Daoy (cell line): ENCODE measurements around the gene PIEZO2. TPM values are rescaled to one million over a fixed set of nuclear protein-coding genes. Genes with fewer than 3 reads are reported as not detected.
"Not testable (repeated sequence)": the region's sequence is repeated elsewhere in the genome, so short reads cannot be mapped to it uniquely, and the experiment has no call there.

Experiments
- DNase-seq: peaks from one replicate; pipeline ENCODE4 v3.0.0-alpha.2; 2015; ENCODE audit warnings: low read depth
- total RNA-seq: library from RNA; depleted of rRNA; stranded (reverse); fragments of >200 nt; shearing (Covaris generic); gene quantifications from 2 replicates; pipeline ENCODE4 v1.2.3, GENCODE V29; 2014

Gene PIEZO2
- total RNA-seq, 1 experiment from 2014 or later = 2.2 TPM

DNA sequence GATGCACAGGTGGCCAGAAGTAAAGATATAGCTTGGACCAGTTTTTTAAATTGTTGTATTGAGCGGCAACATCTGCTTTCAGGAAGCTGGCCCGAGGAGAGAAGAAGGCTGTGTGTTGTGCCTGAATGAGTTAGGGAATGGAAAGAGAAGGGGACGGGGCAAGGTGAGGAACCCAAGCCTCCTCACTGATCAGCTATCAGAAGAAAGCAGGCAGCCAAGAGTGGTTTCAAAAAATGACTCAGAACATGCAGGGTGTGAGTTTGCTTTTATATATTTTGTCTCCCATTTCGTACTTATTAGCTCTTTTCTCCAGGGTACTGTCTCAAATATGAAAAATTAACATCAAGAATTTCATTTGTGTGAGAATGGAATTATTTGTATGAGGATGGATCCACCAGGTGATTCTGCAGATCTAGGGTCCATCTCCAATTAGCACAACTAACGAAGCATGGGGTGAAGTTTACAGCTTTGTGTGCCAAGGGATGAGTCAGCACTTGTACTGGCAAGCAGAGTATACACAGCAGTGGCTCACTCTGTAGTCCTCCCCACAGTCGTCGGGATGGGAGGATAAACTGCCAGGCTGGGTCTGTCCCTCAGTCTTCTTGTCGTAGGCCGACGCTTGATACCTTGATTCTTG, 175.7 kb downstream of the PIEZO2 start:
- DNase-seq = peak; percentile 67

GRCh38 chr18:10971717-10972116, 177.7 kb downstream of the PIEZO2 start:
- no peak for DNase-seq

- no peak for DNase-seq
Measured at GRCh38 chr18:10965119-10965518, 184.2 kb downstream of the PIEZO2 start.

- no peak for DNase-seq
Measured at GRCh38 chr18:10953672-10954071, 195.7 kb downstream of the PIEZO2 start.

DNA sequence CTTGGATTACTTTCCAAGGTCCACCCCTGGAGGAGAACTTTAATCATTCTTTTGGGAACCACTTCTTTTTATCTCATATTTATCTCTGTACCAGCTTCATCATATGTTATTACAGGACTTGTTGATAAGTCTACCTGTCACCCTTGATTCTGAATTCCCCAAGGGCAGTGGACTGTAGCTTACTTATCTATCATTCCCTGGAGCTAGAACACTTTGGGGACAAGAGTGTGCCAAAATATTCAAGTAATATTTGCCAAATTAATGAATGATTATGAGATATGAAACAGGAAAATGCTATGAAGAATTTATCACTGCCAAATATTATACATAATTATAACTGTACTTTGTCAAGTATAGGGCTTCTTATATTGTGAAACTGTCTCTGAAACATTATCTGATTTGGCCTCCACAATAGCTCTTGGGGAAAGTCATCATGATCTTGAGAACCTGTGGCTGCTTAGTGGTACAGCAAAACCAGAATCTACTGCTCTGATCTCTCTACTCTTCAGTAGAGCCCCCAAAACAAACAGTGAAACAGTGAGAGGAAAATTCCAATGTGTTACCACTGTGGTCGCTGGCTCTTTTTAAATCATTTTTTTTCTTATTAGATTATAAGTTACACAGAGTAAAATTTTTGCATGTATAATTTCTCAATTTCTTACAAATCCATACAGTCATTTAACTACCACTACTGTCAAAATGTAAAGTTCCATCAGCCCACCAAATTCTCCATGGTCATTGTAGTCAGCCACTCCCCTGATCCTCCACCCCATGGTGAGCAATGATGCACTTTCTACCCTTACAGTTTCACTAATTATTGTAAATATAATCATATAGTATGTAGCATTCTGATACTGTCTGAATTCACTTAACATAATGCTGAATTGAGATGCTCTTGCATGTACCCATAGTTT, 197.5 kb downstream of the PIEZO2 start:
- no peak for DNase-seq

- DNase-seq = no peak
Measured at GRCh38 chr18:10950876-10951630, 198.3 kb downstream of the PIEZO2 start.

DNA sequence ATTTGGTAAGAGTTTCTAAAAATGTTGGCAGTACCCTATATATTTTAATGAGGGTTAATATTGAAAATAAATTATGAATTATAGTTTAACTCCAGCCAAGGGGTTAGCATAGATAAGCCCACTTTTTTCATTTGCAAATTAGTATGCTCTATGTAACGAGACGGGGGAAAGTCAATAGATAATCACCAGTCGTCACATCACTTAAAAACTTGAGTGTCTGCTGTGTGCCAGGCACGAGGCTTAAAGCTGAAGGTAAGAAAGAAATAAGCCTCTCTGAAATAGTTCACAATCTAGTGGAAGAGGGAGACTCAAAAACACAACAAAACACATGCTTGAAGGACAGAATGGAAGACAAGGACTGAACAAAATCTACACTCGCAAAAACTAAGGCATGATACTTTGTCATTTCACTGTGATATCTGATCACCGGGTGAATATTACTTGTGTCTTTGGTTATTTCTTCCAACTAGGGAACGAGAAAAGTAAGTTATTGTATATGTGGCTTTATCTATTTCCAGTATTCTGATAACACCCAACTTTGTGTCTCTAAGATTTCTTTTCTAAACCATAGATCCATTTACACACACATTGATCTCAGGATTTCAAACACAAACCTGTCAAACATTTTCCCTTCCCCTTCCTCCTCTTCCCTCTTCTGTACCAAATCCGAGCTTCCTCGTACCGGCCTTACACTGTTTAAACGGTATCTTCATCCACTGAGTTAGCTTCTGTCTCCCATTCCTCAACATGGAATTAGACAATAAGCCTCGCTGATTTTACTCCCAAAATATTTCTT, 199.1 kb downstream of the PIEZO2 start:
- DNase-seq = no peak

GRCh38 chr18:10949655-10950054, 199.7 kb downstream of the PIEZO2 start:
- no peak for DNase-seq

DNA sequence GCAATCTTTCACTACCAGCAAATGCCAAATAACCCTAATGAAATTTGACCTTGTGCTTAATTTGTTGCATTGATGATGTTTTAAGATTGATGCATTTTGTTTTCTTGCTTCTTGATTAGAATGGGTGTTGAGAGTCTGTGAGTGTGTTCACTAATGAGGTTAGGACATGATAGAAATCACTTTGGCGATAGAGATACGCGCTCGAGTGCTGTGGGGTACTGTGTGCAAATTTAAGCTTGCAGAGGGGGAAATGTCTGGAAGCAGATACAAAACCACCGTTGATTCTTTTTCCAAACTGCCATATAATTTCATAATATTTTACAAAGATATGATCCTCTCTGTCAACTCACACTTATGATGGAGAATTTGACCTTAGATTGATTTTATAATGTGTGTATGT, 200.9 kb downstream of the PIEZO2 start:
- no peak for DNase-seq

DNA sequence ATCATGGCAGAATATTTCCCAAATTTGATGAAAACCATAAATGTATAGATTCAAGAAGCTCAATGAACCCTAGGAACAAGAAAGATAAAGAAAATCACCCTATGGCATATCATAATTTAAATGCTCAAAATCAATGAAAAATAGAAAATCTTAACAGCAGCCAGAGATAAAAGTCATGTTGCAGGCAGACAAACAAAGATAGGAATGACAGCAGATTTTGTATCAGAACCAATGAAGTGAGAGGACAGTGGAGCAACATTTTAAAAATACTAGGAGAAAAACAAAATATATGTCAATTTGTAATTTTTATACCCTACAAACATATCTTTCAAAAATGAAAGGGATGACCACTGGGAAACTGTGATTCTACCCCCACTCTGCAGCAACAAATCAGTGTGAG, 203.3 kb downstream of the PIEZO2 start:
- DNase-seq = no peak

DNA sequence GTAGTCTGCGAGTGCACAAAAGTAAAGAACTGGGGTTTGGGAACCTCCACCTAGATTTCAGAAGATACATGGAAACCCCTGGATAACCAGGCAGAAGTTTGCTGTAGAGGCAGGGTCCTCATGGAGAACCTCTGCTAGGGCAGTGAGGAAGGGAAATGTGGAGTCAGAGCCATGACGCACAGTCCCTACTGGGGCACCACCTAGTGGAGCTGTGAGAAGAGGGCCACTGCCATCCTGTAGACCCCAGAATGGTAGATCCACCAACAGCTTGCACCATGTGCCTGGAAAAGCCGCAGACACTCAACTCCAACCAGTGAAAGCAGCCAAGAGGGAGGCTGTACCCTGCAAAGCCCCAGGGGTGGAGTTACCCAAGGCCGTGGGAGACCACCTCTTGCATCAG, 206.4 kb downstream of the PIEZO2 start:
- no peak for DNase-seq

DNA sequence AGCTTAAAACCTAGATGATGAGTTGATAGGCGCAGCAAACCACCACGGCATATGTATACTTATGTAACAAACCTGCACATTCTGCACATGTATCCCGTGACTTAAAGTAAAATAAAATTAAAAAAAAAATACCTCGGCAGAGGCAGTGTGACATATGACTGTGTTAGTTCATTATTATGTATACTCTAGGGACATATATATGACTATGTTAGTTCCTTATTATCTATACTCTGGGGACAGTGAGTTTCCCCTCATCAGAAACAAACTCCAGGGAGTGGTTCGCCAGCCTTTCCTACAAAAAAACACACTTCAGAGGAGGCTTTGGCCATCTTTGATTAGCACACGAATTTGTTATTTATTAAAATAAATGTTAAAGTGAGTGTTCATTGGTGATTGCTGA, 209.5 kb downstream of the PIEZO2 start:
- no peak for DNase-seq

DNA sequence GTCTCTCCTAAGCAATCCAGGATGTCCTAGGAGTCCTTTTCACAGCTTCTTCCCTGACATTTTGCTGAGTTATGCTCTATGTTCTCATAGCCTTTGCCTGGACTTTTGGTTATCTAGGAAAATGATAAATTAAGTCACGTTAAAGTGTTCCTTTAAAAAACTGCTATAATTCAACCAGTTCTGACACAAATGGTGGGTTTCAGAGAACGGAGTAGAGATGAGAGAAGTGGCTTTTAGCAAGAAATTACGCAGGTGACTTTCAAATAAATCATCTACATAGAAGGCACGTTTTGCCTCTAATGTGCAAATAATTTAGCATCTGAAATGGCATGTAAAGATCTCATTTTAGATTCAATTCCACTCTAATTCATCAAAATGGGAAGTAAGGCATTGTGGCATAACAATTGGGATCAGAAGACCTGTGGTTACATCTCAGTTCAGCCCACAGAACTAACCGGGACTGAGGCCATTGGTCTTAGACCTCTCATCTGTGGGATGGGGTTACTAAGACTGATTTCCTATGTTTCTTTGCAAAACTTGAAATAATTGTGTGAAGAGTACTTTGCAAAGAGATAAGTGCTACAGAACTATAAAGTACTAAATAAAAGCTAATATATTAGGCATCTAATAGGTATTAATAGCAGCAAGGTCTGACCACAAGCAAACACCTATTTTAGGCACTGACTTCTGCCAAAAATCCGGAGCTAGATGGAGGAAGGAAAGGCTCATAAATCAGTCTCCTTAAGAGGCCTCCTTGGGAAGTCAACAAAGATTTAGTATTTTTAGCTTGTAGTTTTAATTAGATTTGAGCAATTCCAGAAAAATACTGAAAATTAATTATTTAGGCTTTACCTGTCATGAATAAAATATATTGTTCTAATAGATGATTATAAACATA, 211.4 kb downstream of the PIEZO2 start:
- DNase-seq = no peak

DNA sequence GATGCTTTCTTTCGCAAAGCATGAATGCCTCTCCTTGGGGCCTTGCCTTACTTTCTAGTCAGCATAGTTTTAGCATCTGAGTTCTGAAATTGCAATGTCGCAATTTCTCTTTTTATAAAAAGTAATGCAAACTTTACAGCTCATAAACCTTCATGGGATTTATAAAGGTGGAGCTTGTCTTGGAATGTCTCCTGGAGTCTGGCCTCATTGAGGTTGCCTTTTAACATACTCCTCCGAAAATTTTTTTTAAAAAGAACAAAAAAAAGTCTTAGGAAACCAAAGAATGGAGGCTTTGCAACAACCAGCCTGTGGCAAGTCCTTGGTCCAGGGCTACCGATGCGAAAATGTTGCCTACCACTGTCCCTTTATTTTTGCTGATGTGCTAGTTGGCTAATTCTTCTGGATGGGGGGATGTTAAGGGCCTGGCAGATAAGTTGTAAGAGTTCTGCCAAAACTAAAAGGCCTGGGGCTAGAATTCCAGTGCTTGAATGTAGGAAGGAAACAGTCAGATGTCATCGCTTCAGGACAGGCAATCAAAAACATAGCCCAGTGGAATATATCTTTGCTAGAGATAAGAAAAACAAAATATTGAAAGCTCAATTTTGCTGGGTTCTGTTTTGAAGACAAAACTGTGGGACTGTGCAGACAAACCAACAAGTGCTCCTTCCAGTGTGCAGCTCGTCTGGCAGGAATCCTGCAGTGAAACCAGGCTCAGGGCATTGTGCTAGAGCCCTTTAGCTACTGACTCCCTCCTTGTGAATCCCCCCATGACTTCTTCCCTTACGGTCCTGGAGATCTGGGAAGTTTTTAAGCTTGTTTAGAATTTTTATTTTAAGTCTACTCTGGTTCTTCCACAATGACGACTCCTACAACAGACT, 213.0 kb downstream of the PIEZO2 start:
- DNase-seq = no peak

- DNase-seq = no peak
Measured at GRCh38 chr18:10935588-10935987, 213.8 kb downstream of the PIEZO2 start.

DNA sequence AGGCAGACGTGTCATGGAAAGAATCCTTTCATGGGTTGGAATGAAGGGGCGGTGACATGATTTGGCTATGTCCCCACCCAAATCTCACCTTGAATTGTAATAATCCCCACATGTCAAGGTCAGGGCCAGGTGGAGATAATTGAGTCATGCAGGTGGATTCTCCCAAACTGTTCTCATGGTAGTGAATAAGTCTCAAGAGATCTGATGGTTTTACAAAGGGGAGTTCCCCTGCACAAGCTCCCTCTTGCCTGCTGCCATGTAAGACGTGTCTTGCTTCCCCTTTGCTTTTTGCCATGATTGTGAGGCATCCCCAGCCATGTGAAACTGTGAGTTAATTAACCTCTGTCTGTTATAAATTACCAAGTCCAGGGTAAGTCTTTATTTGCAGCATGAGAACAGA, 215.7 kb downstream of the PIEZO2 start:
- DNase-seq = not testable (repeated sequence)

DNA sequence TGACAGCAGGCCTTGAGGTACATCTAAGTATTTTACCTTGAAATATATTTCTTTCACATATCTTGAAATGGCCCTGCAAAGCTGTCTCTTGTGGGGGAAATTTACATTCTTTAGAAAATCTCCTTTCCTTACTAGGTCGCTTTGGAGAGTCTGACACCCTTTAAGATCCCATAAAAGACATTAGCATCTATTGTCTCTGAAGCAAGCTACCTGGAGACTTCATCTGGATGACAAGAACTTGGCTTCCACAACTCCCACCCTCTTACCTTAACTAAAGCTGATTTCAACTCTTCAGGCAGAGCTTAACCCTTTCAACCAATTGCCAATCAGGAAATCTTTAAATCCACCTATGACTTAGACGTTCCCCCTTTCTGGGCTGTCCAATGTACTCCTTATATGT, 219.3 kb downstream of the PIEZO2 start:
- no peak for DNase-seq

- peak; percentile 75 for DNase-seq
Measured at GRCh38 chr18:10928772-10929373, 220.5 kb downstream of the PIEZO2 start.
